Measurements from ENCODE around the gene FGD5.

DNA sequence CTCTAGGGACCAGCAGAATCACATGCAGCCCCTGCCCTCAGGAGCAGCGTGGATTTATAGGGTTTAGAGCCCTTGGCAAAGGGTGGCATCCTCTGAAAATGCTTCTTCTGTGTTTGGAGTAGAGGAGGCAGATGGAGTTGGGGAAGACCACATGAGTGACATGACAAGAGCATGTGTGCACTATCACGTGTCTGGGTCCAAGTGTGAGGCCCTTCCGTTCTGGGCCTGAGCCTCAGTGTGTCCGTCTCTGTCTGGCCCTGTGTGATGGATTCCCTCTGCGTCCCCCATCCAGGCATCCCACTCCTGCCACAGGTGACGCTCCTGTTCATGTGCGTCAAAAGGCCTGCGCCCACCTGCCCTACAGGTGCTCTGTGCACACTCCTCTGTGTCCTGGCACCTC lies 30.1 kb downstream of the FGD5 start:
- TF ChIP-seq, protein P1, sequence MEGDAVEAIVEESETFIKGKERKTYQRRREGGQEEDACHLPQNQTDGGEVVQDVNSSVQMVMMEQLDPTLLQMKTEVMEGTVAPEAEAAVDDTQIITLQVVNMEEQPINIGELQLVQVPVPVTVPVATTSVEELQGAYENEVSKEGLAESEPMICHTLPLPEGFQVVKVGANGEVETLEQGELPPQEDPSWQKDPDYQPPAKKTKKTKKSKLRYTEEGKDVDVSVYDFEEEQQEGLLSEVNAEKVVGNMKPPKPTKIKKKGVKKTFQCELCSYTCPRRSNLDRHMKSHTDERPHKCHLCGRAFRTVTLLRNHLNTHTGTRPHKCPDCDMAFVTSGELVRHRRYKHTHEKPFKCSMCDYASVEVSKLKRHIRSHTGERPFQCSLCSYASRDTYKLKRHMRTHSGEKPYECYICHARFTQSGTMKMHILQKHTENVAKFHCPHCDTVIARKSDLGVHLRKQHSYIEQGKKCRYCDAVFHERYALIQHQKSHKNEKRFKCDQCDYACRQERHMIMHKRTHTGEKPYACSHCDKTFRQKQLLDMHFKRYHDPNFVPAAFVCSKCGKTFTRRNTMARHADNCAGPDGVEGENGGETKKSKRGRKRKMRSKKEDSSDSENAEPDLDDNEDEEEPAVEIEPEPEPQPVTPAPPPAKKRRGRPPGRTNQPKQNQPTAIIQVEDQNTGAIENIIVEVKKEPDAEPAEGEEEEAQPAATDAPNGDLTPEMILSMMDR (IDR thresholded peaks at IDR 0.05) = no peak
- no peak for TF ChIP-seq POLR2A (IDR thresholded peaks at IDR 0.05)

Data from esophagus squamous epithelium (tissue), 4 donors.